AG09319 (cell line): ENCODE data around the gene LYG2.
"Not testable (repeated sequence)": the region's sequence is repeated elsewhere in the genome, so short reads cannot be mapped to it uniquely, and the experiment has no call there.

Experiments used
- DNase-seq: peaks from one replicate; pipeline ENCODE4 v3.0.0-alpha.2; 2010; ENCODE audit warnings: low read depth; ENCODE audit errors: extremely low read depth
- TF ChIP-seq, protein P1 (sequence below): IDR thresholded peaks from 2 replicates; pipeline ENCODE4 v1.5.1; 2011; ENCODE audit warnings: low read depth, mild to moderate bottlenecking, inconsistent platforms, low read length, moderate library complexity

LYG2 gene

GRCh38 chr2:99255491-99256318, at the start of gene LYG2:
LYG2 (minus strand) TSS chr2:99255666; CDS start chr2:99254260, 1,406 bp downstream.
- TF ChIP-seq, protein P1, sequence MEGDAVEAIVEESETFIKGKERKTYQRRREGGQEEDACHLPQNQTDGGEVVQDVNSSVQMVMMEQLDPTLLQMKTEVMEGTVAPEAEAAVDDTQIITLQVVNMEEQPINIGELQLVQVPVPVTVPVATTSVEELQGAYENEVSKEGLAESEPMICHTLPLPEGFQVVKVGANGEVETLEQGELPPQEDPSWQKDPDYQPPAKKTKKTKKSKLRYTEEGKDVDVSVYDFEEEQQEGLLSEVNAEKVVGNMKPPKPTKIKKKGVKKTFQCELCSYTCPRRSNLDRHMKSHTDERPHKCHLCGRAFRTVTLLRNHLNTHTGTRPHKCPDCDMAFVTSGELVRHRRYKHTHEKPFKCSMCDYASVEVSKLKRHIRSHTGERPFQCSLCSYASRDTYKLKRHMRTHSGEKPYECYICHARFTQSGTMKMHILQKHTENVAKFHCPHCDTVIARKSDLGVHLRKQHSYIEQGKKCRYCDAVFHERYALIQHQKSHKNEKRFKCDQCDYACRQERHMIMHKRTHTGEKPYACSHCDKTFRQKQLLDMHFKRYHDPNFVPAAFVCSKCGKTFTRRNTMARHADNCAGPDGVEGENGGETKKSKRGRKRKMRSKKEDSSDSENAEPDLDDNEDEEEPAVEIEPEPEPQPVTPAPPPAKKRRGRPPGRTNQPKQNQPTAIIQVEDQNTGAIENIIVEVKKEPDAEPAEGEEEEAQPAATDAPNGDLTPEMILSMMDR, result no peak
- DNase-seq, result no peak

- DNase-seq, result not testable (repeated sequence)
These were observed 45.6 kb upstream of the LYG2 start, which contains the start of gene LYG1 for GRCh38 chr2:99301097-99301496. LYG1 (minus strand) TSS chr2:99301197; CDS start chr2:99295670, 5,527 bp downstream.

DNA sequence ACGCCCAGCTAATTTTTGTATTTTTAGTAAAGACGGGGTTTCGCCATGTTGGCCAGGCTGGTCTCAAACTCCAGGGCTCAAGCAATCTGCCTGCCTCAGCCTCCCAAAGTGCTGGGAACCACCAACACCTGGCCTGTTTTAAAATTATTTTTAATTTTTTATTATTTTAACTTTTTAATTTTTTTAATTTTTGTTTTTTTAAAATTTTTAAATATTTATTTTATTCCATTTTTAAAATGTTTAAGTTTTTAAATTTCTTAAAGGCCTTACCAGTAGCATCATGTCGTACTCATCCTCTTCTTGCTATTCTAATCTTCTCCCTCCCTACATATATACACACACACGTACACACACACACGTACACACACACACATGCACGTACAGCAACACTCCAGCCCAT, 44.1 kb upstream of the LYG2 start:
- TF ChIP-seq, protein P1, result no peak

DNA sequence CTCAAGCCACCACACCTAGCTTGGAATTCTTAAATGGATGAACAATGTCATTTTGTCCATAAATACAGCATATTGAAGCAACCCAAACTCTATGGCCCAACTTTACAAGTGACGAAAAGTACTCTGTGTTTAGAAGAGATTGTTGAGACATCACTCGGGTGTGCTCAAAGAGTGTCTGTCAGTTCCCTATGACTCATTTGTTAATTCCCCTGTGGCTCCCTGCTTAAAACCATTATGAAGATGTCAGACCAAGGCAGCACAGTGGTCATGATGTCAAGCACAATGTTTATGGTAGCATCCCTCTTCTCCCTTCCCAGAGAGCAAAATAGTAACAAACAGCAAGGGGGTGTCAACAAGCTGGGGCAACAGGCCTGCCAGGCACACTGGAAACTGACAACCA, 42.5 kb upstream of the LYG2 start:
- DNase-seq, result no peak
- TF ChIP-seq, protein P1, result no peak

More for the DNA sequence above, 44.1 kb upstream of the LYG2 start:
- DNase-seq, result no peak

DNA sequence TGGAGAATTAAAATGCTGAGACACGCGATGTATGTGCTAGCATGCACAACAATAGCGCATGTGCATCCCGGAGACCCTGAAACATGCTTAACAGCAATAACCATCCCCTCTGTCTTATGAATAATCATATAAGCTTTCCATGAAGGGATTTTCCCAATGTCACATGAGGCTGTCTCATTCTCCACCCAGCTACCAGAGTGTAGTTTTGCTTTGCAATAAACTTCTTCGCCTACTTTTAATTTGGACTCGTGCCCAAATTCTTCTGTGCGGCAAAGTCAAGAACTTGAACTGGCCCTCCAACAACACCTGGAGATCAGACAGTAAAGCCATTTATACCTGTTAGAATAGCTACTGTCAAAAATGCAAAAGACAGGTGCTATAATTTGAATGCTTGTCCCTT, 30.1 kb upstream of the LYG2 start:
- no peak for DNase-seq
- TF ChIP-seq, protein P1, result no peak

DNA sequence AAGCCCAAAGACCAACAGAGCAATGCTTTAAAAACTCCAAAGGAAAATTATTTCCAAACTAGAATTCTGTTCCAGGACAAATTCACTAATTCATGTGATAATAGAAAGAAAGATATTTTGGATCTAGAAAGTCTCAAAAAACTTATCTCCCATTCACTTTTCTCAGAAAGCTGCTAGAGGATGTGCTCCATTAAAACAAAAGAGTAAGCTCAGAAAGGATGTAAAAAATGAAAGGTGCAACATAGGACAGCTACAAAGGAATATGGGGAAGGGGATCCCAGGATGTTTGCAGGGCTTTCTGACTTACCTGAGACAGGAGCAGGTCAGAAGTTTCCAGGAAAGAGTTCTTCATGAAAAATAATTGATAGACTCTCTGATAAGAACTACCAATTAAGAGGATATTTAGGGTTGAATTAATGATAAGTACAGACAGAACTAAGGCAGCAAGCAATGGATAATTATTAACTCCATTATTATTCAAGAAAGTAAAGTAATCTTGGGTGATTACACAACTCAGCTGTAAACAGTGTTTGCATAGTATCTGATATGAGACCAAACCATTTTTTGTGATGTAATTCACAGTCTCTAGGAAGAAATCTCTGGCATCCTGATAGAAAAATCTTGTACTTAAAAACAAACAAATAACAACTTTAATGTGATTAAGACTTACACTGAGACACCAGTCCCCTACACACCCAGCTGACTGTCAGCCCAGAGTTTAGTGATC, 24.7 kb upstream of the LYG2 start:
- DNase-seq, result no peak
- TF ChIP-seq, protein P1, result no peak

DNA sequence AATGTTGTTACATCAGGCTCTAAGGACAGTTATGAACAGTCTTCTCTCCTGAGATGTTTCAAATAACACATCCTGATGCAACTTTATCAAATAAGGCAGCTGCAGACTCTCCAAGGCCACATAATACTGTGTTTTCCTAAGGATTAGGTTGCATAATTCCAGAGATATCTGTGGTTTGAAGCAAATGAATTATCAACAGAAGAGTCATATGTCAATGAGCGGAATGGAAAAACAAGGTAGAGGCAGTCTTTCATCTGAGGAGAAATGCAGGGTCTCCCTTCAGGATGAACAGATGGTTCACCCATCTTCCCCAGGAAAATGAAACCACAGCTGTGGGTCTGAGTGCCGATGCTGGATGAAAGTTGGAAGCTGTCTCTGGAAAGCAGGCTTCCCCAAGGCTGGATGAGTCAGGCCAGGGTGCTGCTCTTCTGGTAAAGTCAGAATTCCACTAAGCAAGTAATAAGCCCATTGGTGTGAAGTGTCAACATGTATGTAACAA, 23.4 kb upstream of the LYG2 start:
- peak; percentile 52 for DNase-seq

GRCh38 chr2:99278195-99278765, 22.8 kb upstream of the LYG2 start:
- not testable (repeated sequence) for DNase-seq

More for the DNA sequence above, 23.4 kb upstream of the LYG2 start:
- TF ChIP-seq, protein P1, result no peak
